Activated CD4-positive, alpha-beta memory T cell treated with anti-CD3 and anti-CD28 coated beads, Interleukin-2, amount 10 ng/mL, durations not matched to agents 7 days and 5 days (primary cell): ENCODE measurements around the gene SUCO. TPM values are rescaled to one million over a fixed set of nuclear protein-coding genes. Genes with fewer than 3 reads are reported as not detected.
"Not testable (repeated sequence)": the region's sequence is repeated elsewhere in the genome, so short reads cannot be mapped to it uniquely, and the experiment has no call there.

Experiments
- CTCF ChIA-PET: fragments of 350-600 bp; sonication (Branson Sonifier 250); formaldehyde crosslinking; loops from one replicate; lab custom pipeline; 2021; ENCODE audit warnings: antibody characterized with exemption, inconsistent platforms; lab: Charles Lee
- POLR2A ChIA-PET: fragments of 350-600 bp; sonication (Branson Sonifier 250); formaldehyde crosslinking; loops from one replicate; lab custom pipeline; 2021; ENCODE audit warnings: antibody characterized with exemption; lab: Charles Lee
- DNase-seq: peaks from one replicate; pipeline ENCODE4 v3.0.0-alpha.2; 2020
- H3K27ac Mint-ChIP-seq: one replicate; pipeline ENCODE4 v1.8.0; 2021; ENCODE audit warnings: mild to moderate bottlenecking, mixed read lengths
- H3K27me3 Mint-ChIP-seq: one replicate; pipeline ENCODE4 v1.8.0; 2021; ENCODE audit warnings: mixed read lengths
- H3K36me3 Mint-ChIP-seq: one replicate; pipeline ENCODE4 v1.8.0; 2021; ENCODE audit warnings: low read depth, mixed read lengths
- H3K4me1 Mint-ChIP-seq: one replicate; pipeline ENCODE4 v1.8.0; 2021; ENCODE audit warnings: mixed read lengths
- H3K4me3 Mint-ChIP-seq: one replicate; pipeline ENCODE4 v1.8.0; 2021; ENCODE audit warnings: mild to moderate bottlenecking, mixed read lengths
- H3K9me3 Mint-ChIP-seq: one replicate; pipeline ENCODE4 v1.8.0; 2021; ENCODE audit warnings: mixed read lengths
- total RNA-seq, 2 experiments: library from RNA; stranded (reverse); gene quantifications; one replicate each; pipeline ENCODE4 v1.2.3, GENCODE V29; 2021

The SUCO gene
- total RNA-seq, 2 experiments from 2014 or later: 27.3 to 30.8 TPM

- H3K36me3 Mint-ChIP-seq: peaks cover 34% of the 10 kb centered on the region
- POLR2A ChIA-PET: no interaction called here
Measured at GRCh38 chr1:172585348-172585747, 52.4 kb downstream of the SUCO start.

GRCh38 chr1:172585861-172586260, 52.9 kb downstream of the SUCO start:
- peaks cover 3% of the 10 kb centered on the region for H3K9me3 Mint-ChIP-seq
- no peaks in the 10 kb centered on the region for H3K27me3 Mint-ChIP-seq
- DNase-seq: no peak
- no peak overlapping the region for H3K4me3 Mint-ChIP-seq
- ChIA-PET POLR2A (no interaction called here), CTCF (interaction anchor here (1.3 kb wide), 1 partner anchor 134 kb away, joined by 7 read pairs; no protein-coding TSS in a partner anchor)
- no peak overlapping the region for H3K27ac Mint-ChIP-seq
- H3K4me1 Mint-ChIP-seq: peaks cover 30% of the 10 kb centered on the region
- H3K36me3 Mint-ChIP-seq: peaks cover 35% of the 10 kb centered on the region

More at GRCh38 chr1:172585348-172585747, 52.4 kb downstream of the SUCO start:
- no peak overlapping the region for H3K27ac Mint-ChIP-seq
- H3K4me1 Mint-ChIP-seq: peaks cover 25% of the 10 kb centered on the region
- CTCF ChIA-PET: interaction anchor here (1.3 kb wide), 1 partner anchor 134 kb away, joined by 7 read pairs; no protein-coding TSS in a partner anchor
- no peaks in the 10 kb centered on the region for H3K27me3 Mint-ChIP-seq
- no peaks in the 10 kb centered on the region for H3K9me3 Mint-ChIP-seq
- DNase-seq: no peak
- H3K4me3 Mint-ChIP-seq: no peak overlapping the region

DNA sequence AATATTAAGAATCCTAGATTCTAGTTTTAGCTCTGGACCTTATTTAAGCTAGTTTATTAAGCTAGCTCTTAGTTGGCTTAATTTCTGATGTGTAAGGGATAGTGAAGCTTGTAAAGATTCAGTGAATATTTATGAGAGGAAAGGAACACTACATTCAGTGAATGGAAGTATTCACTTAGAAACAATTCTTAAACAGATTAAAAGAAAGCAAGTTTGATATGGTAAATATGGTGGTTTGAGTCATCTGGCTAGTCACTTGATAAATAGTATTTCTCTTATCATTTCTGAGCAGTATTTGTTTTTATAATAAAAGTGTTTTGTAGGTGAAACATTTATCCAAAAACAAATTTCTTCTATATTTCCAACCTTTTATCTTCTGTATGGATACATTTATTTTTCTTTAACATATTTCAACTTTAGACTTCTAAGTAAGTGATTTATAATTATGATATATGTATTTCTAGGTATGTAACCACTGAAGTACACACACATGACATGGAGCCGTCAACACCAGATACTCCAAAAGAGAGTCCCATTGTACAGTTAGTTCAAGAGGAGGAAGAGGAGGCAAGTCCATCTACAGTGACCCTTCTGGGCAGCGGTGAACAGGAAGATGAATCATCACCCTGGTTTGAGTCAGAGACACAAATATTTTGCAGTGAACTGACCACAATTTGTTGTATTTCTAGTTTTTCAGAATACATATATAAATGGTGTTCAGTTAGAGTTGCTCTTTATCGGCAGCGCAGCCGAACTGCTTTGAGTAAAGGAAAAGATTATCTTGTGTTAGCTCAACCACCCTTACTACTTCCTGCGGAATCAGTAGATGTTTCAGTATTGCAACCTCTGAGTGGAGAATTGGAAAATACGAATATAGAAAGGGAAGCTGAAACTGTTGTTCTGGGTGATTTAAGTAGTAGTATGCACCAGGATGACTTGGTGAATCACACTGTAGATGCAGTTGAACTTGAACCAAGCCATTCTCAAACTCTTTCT, 55.6 kb downstream of the SUCO start:
- Mint-ChIP-seq H3K9me3 (peaks cover 5% of the 10 kb centered on the region), H3K4me1 (peaks cover 24% of the 10 kb centered on the region), H3K27ac (peak overlapping the region; percentile 53), H3K36me3 (peaks cover 51% of the 10 kb centered on the region), H3K27me3 (no peaks in the 10 kb centered on the region), H3K4me3 (no peak overlapping the region)
- DNase-seq: peak; percentile 21
- POLR2A ChIA-PET: interaction anchor here (0.6 to 1.0 kb wide), 2 partner anchors 51 to 137 kb away, joined by 3 read pairs; no protein-coding TSS in a partner anchor
- CTCF ChIA-PET: interaction anchor here (0.6 to 1.6 kb wide), 3 partner anchors 8 to 56 kb away, joined by 3 to 5 read pairs (median 4); partner anchors contain the start of gene SUCO

GRCh38 chr1:172589553-172589952, 56.6 kb downstream of the SUCO start:
- CTCF ChIA-PET: interaction anchor here (1.2 to 1.6 kb wide), 3 partner anchors 9 to 131 kb away, joined by 4 to 5 read pairs (median 4); no protein-coding TSS in a partner anchor
- peaks cover 60% of the 10 kb centered on the region for H3K36me3 Mint-ChIP-seq
- no peak for DNase-seq
- peaks cover 5% of the 10 kb centered on the region for H3K9me3 Mint-ChIP-seq
- POLR2A ChIA-PET: interaction anchor here (1.0 kb wide), 1 partner anchor 138 kb away, joined by 3 read pairs; no protein-coding TSS in a partner anchor
- H3K4me1 Mint-ChIP-seq: peaks cover 24% of the 10 kb centered on the region
- no peak overlapping the region for H3K4me3 Mint-ChIP-seq
- no peaks in the 10 kb centered on the region for H3K27me3 Mint-ChIP-seq
- H3K27ac Mint-ChIP-seq: peak overlapping the region; percentile 53

GRCh38 chr1:172591429-172591828, 58.5 kb downstream of the SUCO start:
- Mint-ChIP-seq H3K4me1 (peaks cover 26% of the 10 kb centered on the region), H3K36me3 (peaks cover 79% of the 10 kb centered on the region)
- H3K9me3 Mint-ChIP-seq, POLR2A ChIA-PET, H3K27ac Mint-ChIP-seq, H3K4me3 Mint-ChIP-seq, DNase-seq, H3K27me3 Mint-ChIP-seq: not testable (repeated sequence)
- CTCF ChIA-PET: interaction anchor here (1.0 kb wide), 1 partner anchor 128 kb away, joined by 4 read pairs; no protein-coding TSS in a partner anchor

DNA sequence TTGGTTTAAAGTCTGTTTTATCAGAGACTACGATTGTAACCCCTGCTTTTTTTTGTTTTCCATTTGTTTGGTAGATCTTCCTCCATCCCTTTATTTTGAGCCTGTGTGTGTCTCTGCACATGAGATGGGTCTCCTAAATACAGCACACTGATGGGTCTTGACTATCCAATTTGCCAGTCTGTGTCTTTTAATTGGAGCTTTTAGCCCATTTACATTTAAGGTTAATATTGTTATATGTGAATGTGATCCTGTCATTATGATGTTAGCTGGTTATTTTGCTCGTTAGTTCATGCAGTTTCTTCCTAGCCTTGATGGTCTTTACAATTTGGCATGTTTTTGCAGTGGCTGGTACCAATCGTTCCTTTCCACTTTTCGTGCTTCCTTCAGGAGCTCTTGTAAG, 62.1 kb downstream of the SUCO start:
- CTCF ChIA-PET: interaction anchor here (1.0 to 1.6 kb wide), 2 partner anchors 15 to 150 kb away, joined by 3 to 5 read pairs; no protein-coding TSS in a partner anchor
- POLR2A ChIA-PET, DNase-seq, H3K27me3 Mint-ChIP-seq, H3K9me3 Mint-ChIP-seq, H3K27ac Mint-ChIP-seq, H3K4me3 Mint-ChIP-seq: not testable (repeated sequence)
- peaks cover 85% of the 10 kb centered on the region for H3K36me3 Mint-ChIP-seq
- H3K4me1 Mint-ChIP-seq: peaks cover 16% of the 10 kb centered on the region

DNA sequence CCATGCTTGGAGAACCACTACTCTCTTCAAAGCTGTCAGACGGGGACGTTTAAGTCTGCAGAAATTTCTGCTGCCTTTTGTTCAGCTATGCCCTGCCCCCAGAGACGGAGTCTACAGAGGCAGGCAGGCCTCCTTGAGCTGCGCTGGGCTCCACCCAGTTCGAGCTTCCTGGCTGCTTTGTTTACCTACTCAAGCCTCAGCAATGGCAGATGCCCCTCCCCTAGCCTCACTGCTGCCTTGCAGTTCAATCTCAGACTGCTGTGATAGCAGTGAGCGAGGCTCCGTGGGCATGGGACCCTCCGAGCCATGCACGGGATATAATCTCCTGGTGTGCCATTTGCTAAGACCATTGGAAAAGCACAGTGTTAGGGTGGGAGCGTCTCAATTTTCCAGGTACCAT, 63.8 kb downstream of the SUCO start:
- H3K4me1 Mint-ChIP-seq, H3K27ac Mint-ChIP-seq, POLR2A ChIA-PET, CTCF ChIA-PET, H3K9me3 Mint-ChIP-seq, H3K4me3 Mint-ChIP-seq, H3K27me3 Mint-ChIP-seq: not testable (repeated sequence)
- peaks cover 78% of the 10 kb centered on the region for H3K36me3 Mint-ChIP-seq
- DNase-seq: peak; percentile 23

DNA sequence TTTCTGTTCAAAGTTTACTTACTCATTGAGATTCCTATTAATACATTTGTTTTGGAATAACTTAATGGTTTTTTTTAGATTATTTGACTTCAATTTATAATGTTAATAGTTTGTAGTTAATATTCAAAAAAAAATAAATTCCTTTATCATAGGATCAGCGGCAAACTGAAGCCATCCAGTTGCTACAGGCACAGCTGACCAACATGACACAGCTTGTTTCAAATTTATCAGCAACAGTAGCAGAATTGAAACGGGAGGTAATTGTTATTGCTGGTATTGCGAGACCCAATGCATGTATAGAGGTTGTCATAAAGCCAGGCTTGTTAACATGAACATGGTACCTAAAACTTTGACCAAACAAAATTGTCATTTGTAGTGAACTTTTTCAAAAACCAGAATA, 67.0 kb downstream of the SUCO start:
- Mint-ChIP-seq H3K4me3 (no peak overlapping the region), H3K36me3 (peaks cover 62% of the 10 kb centered on the region), H3K27ac (no peak overlapping the region), H3K27me3 (no peaks in the 10 kb centered on the region), H3K9me3 (no peaks in the 10 kb centered on the region), H3K4me1 (peaks cover 9% of the 10 kb centered on the region)
- DNase-seq: no peak
- POLR2A ChIA-PET: no interaction called here
- CTCF ChIA-PET: no interaction called here

- POLR2A ChIA-PET: no interaction called here
- H3K4me3 Mint-ChIP-seq: no peak overlapping the region
Measured at GRCh38 chr1:172600615-172601014, 67.7 kb downstream of the SUCO start.

DNA sequence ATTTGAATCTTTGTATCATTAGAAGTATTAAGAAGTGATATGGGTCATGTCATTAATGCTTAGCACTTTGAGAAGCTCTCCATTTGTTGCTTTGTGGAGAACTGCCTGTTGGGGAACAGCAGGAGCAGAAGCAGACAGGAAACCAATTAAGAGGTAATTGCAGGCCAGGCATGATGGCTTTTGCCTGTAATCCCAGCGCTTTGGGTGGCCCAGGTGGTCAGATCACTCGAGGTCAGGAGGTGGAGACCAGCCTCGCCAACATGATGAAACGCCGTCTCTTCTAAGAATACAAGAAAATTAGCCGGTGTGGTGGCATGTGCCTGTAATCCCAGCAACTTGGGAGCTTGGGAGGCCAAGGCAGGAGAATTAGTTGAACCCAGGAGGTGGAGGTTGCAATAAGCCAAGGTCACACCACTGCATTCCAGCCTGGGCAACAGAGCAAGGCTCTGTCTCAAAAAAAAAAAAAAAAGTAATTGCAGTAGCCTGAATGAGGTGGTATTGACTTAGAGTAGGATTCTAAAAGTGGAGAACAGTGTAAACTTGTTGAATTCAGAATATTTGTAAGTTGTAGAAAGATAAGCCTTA, 68.2 kb downstream of the SUCO start:
- no peaks in the 10 kb centered on the region for H3K9me3 Mint-ChIP-seq
- H3K36me3 Mint-ChIP-seq: peaks cover 51% of the 10 kb centered on the region
- no peak overlapping the region for H3K4me3 Mint-ChIP-seq
- H3K4me1 Mint-ChIP-seq: peaks cover 9% of the 10 kb centered on the region
- ChIA-PET POLR2A (no interaction called here), CTCF (no interaction called here)
- no peaks in the 10 kb centered on the region for H3K27me3 Mint-ChIP-seq
- DNase-seq: no peak
- H3K27ac Mint-ChIP-seq: no peak overlapping the region

More at GRCh38 chr1:172600615-172601014, 67.7 kb downstream of the SUCO start:
- Mint-ChIP-seq H3K36me3 (peaks cover 56% of the 10 kb centered on the region), H3K9me3 (no peaks in the 10 kb centered on the region), H3K27ac (no peak overlapping the region), H3K4me1 (peaks cover 9% of the 10 kb centered on the region), H3K27me3 (no peaks in the 10 kb centered on the region)
- CTCF ChIA-PET: no interaction called here
- DNase-seq: no peak

DNA sequence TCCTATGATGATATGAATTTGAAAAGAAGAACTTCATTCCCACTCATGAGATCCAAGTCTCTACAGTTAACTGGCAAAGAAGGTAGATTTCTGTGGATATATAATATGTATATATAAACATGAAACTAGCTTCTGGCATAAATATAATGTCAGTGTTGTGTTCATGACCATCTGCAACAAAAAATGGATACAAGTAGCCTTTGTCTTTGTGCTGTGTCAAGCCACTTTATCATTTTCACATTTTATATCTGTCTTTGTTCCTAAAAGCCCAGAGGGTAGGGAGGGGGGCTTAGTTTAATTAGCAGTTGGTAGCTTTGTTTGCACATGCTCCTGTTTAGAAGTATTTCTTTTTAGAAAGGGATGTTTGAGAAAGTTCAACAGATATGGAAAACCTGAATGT, 69.8 kb downstream of the SUCO start:
- ChIA-PET CTCF (interaction anchor here (0.8 to 1.4 kb wide), 3 partner anchors 120 to 143 kb away, joined by 3 to 5 read pairs (median 4); no protein-coding TSS in a partner anchor), POLR2A (no interaction called here)
- Mint-ChIP-seq H3K4me1 (no peaks in the 10 kb centered on the region), H3K27ac (no peak overlapping the region), H3K4me3 (no peak overlapping the region), H3K27me3 (no peaks in the 10 kb centered on the region), H3K9me3 (no peaks in the 10 kb centered on the region), H3K36me3 (peaks cover 35% of the 10 kb centered on the region)
- DNase-seq: no peak

DNA sequence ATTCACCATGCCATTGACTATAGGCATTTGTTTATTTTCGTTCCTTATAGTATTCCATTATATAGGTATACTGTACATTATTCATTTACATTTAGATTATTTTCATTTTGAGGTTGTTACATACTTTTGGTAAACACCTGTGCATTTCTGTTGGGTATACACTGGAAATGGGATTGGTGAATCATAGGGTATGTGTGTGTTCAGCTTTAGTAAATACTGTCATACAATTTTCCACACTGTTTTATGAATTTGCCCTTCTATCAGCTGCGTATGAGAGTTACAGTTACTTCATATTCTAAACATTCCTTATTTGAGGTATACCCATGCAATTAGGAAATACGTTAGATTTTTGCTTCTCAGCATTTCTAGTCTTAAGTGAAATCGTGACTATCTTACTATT, 70.9 kb downstream of the SUCO start:
- Mint-ChIP-seq H3K27ac (no peak overlapping the region), H3K27me3 (no peaks in the 10 kb centered on the region), H3K4me3 (no peak overlapping the region), H3K36me3 (peaks cover 26% of the 10 kb centered on the region), H3K4me1 (no peaks in the 10 kb centered on the region), H3K9me3 (no peaks in the 10 kb centered on the region)
- POLR2A ChIA-PET: no interaction called here
- no peak for DNase-seq
- CTCF ChIA-PET: interaction anchor here (1.2 to 1.4 kb wide), 2 partner anchors 116 to 124 kb away, joined by 3 to 4 read pairs; no protein-coding TSS in a partner anchor
